Measurements from ENCODE around the gene PHLDA3.
"Not testable (repeated sequence)": the region's sequence is repeated elsewhere in the genome, so short reads cannot be mapped to it uniquely, and the experiment has no call there.

PHLDA3 gene

GRCh38 chr1:201485184-201485774 is 16.3 kb upstream of the PHLDA3 start:
- DNase-seq = no peak

DNA sequence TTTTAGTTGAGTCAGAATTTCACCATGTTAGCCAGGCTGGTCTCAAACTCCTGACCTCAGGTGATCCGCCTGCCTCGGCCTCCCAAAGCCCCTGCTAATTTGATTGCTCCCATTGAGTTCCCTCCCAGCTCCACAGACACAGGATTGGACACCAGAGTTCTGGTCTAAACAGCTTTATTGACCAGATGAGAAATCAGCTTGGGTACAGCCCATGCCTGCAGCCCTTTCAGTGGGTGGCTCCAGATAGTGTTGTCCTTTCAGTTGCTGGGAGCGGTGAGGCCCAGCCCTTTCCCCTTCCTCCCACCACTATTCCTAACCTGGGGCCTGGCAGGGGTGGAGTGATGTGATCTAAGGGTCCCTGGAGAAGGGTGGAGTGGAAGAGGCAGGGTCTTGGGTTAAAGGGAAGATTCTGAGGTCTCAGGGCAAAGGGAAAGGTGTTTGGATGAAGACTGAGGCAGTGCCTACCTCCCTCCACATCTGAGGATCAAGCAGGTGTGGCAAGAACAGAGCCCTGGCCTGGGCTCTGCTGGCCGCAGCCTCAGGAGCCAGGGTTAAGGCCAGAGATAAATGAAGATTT is 14.5 kb upstream of the PHLDA3 start:
- DNase-seq = no peak

DNA sequence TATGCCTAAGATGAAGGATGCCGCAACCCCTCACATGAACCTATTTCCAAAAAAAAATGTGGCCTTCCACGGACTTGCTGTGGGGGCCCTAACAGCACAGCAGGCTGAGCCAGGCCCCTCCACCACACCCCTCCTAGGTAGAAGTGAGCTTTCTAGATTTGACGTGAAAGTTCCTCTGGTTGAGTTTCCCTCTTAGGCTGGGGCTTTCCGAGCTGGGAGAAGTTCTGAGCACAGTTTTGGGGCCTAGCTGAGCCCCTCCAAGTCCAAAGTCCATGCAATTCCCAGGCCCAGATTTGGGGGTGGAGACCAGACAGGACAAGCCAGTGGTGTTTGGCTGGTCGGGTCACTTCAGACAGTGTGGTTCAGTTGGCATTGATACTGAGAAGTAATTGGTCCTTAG is 13.8 kb upstream of the PHLDA3 start:
- no peak for DNase-seq

DNA sequence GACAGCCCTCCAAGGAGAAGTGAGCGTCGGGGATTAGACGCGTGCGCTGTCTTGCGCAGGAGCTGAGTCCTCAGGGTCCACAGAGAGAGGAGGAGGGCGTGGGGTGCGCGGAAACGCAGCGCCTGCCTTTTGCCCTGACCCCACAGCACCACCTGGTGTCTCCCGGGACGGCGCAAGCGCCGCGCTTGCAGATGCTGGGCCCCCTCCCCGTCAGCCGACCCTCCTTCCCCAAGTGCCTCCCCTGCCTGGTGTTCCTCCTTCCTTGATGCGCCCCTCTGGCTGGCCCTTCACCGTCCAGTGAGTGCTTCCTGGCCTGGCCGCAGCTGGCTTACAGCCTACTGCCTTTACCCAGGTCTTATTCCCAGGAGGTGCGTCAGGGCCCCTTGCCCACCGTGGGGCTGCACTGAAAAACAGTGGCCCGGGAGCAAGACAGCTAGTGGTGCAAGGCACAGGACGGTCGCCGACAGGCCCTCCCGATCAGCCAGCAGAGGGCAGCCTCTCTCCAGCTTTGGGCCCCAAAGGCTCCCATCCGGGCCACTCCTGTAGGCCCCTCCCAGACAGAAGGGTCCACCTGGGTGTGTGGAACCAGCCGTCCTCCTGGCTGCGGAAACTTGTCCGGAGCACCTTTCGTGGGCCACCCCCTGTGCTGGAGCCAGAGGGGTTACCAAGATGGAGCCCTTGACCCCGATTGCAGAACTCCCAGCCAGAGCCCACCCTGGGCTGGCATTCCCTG is 12.9 kb upstream of the PHLDA3 start:
- DNase-seq = peak; percentile 31 to 46

DNA sequence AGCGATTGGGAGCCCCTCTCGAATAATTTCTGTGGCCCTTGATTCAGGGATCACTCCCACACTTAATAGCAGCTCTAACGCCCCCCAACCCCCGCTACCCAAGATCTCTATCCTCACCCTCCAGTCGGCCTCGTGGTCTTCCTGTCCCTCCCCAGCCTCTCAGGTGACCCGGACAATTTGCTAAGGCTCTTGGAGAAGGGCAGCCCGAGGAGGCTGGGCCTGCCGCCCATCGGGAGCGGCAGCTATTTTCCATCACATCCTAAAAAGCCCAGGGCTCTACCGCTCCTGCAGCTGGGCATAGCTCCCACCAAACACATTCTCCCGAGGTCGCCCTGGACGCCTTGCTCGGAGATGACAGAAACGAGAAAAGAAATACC is 12.0 kb upstream of the PHLDA3 start:
- no peak for DNase-seq

DNA sequence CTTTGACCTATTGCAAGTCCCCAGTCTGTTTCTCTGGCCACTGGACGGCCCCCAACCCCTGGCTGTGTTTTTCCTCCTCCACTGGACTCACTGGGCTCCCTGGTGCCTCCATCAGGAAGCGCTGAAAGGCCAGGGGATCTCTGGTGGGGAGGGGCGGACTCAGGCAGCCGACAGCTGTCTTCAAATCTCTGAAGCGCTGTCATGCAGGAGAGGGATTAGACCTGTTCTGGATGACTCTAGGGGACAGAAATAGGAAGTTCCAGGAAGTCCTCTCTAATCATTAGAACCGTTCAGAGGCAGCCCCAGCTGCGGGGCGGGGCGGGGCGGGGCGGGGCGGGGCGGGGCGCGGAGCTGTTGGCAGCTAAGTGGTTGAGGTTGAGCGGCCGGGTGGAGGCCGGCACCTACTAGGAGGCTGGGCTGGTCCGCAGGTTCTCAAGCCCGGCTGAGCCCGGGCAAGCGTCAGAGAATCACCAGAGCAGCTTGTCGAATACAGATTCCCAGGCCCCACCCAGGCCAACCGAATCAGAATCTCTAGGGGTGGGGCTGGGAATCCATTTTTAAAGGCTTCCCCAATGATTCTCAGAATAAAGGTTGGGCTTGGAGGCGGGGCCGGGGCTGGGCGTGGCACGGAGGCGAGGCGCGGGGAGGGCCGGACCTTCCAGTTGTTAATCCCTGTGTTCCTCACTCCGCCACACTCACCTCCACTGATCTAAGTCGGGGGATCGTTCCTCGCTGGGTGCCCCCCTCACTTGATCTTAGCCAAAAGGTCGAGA is 11.4 kb upstream of the PHLDA3 start:
- peak; percentile 45 to 51 for DNase-seq

- DNase-seq = no peak
Measured at GRCh38 chr1:201479201-201479730, 10.3 kb upstream of the PHLDA3 start.

DNA sequence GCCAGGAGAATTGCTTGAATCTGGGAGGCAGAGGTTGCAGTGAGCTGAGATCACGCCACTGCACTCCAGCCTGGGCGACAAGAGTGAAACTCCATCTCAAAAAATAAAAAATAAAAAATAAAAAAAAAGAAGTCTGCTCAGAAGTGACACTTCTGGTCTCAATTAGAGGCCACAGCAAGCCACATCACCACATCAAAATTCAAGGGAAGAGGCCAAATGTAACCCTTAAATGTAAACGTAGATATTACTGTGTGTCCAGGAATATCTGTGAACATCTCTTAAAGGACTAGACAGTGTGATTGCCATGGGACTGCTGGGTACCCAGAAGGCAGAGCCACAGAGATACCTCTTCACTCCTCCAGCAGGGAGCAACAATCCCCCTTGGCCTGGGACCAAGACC is 9.7 kb upstream of the PHLDA3 start:
- DNase-seq = not testable (repeated sequence)

- no peak for DNase-seq
Measured at GRCh38 chr1:201476670-201477344, 7.8 kb upstream of the PHLDA3 start.

- no peak for DNase-seq
Measured at GRCh38 chr1:201475915-201476669, 7.1 kb upstream of the PHLDA3 start.

- DNase-seq = no peak
Measured at GRCh38 chr1:201475130-201475529, 6.1 kb upstream of the PHLDA3 start.

GRCh38 chr1:201473296-201473695 is 4.3 kb upstream of the PHLDA3 start:
- DNase-seq = no peak

- not testable (repeated sequence) for DNase-seq
Measured at GRCh38 chr1:201472321-201472720, 3.3 kb upstream of the PHLDA3 start.

- no peak for DNase-seq
Measured at GRCh38 chr1:201471772-201472171, 2.8 kb upstream of the PHLDA3 start.

GRCh38 chr1:201470581-201470980 is 1.6 kb upstream of the PHLDA3 start:
- DNase-seq = no peak

- DNase-seq = no peak
Measured at GRCh38 chr1:201469645-201470074, 672 bp upstream of the PHLDA3 start.

- DNase-seq = no peak
Measured at GRCh38 chr1:201468501-201468843, 516 bp downstream of the PHLDA3 start.

DNA sequence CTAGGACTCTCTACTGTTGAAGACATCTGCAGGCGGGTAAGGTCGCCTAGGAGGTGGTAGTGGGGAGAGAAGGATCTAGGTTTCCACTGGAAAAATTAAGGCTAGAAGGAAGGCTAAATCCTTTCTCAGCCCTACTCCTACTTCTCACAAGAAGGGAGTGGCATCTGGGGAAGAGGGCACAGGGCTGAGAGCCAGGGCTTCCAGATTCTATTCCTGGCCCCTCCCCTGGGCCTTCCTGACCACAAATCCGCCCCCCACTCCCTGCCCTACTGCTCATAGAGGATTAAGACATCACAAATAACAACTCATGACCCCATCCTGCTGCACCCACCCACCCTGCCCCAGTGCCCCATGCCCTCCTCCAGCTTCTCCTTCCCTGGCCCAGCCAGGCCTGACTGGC is 2.5 kb downstream of the PHLDA3 start:
- DNase-seq = no peak

- no peak for DNase-seq
Measured at GRCh38 chr1:201465698-201466290, 3.2 kb downstream of the PHLDA3 start.

DNA sequence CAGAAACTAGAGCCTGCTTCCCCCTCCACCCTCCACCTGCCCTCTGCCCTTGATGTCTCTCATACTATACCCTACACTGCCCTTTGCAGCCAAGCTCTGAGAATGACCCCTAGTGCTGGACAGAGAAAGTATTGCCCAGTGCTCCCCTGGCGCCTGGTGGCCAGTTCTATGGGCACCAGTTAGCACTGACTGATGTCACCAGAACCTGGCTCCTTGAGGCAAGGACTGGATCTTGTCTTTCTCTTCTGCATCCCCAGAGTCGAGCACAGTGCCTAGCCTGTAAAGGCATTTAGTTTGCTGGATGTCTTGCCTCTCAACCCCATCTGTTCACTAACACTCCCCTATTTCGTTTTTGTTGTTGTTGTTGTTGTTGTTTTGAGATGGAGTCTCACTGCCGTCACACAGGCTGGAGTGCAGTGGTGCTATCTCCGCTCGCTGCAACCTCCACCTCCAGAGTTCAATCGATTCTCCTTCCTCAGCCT is 5.9 kb downstream of the PHLDA3 start:
- no peak for DNase-seq

GRCh38 chr1:201461645-201462441 is 7.1 kb downstream of the PHLDA3 start:
- no peak for DNase-seq

All from AML-193 (cell line).